Fibroblast of lung (primary cell): ENCODE results near the gene ITPR1. TPM values are rescaled to one million over a fixed set of nuclear protein-coding genes. Genes with fewer than 3 reads are reported as not detected.

ENCODE experiments used
- DNase-seq, 2 donors: peaks; one replicate each; pipeline versions ENCODE4 v3.0.0 to v3.0.0-alpha.2; 2010; ENCODE audit warnings: low read depth in 2 of 2
- H2AFZ ChIP-seq: 2 replicates; pipeline ENCODE4 v1.5.1; 2012; ENCODE audit warnings: low read length, control low read depth, inconsistent platforms
- H3K27ac ChIP-seq: 2 replicates; pipeline ENCODE4 v1.5.1; 2011; ENCODE audit warnings: low read length, control low read depth; ENCODE audit not compliant: insufficient read depth
- H3K27me3 ChIP-seq: 2 replicates; pipeline ENCODE4 v1.5.1; 2011; ENCODE audit warnings: mild to moderate bottlenecking, low read length; ENCODE audit not compliant: control insufficient read depth, insufficient read depth
- H3K36me3 ChIP-seq: 2 replicates; pipeline ENCODE4 v1.5.1; 2011; ENCODE audit warnings: low read length; ENCODE audit not compliant: control insufficient read depth, insufficient read depth
- H3K4me1 ChIP-seq: 2 replicates; pipeline ENCODE4 v1.5.1; 2011; ENCODE audit warnings: low read length; ENCODE audit not compliant: control insufficient read depth, insufficient read depth; ENCODE audit errors: extremely low read depth
- H3K4me2 ChIP-seq: 2 replicates; pipeline ENCODE4 v1.5.1; 2011; ENCODE audit warnings: low read length, control low read depth; ENCODE audit not compliant: insufficient read depth; ENCODE audit errors: extremely low read depth
- H3K4me3 ChIP-seq, 4 experiments: fragments of 200-600 bp in 1 of 4; sonication (generic) in 1 of 4; replicated peaks in 1 of 4; 2 replicates each; pipeline ENCODE4 v1.5.1; 2011 to 2016; ENCODE audit warnings: low read length in 4 of 4, low read depth in 3 of 4, mild to moderate bottlenecking in 3 of 4, control low read depth in 2 of 4, inconsistent platforms in 1 of 4, mixed read lengths in 1 of 4; ENCODE audit not compliant: insufficient read depth in 1 of 4; ENCODE audit errors: control extremely low read depth in 1 of 4
- H3K79me2 ChIP-seq: 2 replicates; pipeline ENCODE4 v1.5.1; 2012; ENCODE audit warnings: mild to moderate bottlenecking, low read length, inconsistent platforms; ENCODE audit not compliant: control insufficient read depth, insufficient read depth
- H3K9ac ChIP-seq: 2 replicates; pipeline ENCODE4 v1.5.1; 2011; ENCODE audit warnings: mild to moderate bottlenecking, low read length, control low read depth; ENCODE audit not compliant: insufficient read depth
- H3K9me3 ChIP-seq: 2 replicates; pipeline ENCODE4 v1.5.1; 2012; ENCODE audit warnings: low read depth, low read length; ENCODE audit not compliant: control insufficient read depth, insufficient read depth
- H4K20me1 ChIP-seq: 2 replicates; pipeline ENCODE4 v1.5.1; 2011; ENCODE audit warnings: low read length; ENCODE audit not compliant: control insufficient read depth, insufficient read depth; ENCODE audit errors: extremely low read depth
- CTCF ChIP-seq, 2 donors: IDR thresholded peaks in 1 of 2; conservative IDR thresholded peaks in 1 of 2; 1 replicate in 1 of 2; 2 replicates in 1 of 2; pipeline ENCODE4 v1.5.1; 2011 to 2012; ENCODE audit warnings: low read length in 2 of 2, control low read depth in 1 of 2, inconsistent platforms in 1 of 2, low read depth in 1 of 2, mild to moderate bottlenecking in 1 of 2
- EZH2 ChIP-seq: IDR thresholded peaks from 2 replicates; pipeline ENCODE4 v1.5.1; 2012; ENCODE audit warnings: low read length, control low read depth, mild to moderate bottlenecking; ENCODE audit errors: missing control alignments
- polyA plus RNA-seq, 2 donors: library from polyadenylated mRNA; depleted of rRNA in 1 of 2; stranded (reverse) in 1 of 2; unstranded in 1 of 2; fragments of >200 nt; gene quantifications; 2 replicates each; pipeline ENCODE4 v1.2.1, GENCODE V29; 2011 to 2012; ENCODE audit warnings: missing spikeins in 1 of 2
- total RNA-seq: library from RNA; depleted of rRNA; stranded (reverse); fragments of >200 nt; gene quantifications from 2 replicates; pipeline ENCODE4 v1.2.1, GENCODE V29; 2014

Gene ITPR1
- total and polyA plus RNA-seq, 2 donors (not counting 1 experiment from before 2014, with no cell fraction given): 19.2 to 87.0 TPM

- H2AFZ ChIP-seq: no peak overlapping the region
- no peaks in the 10 kb centered on the region for H3K79me2 ChIP-seq
- no peaks in the 10 kb centered on the region for H3K36me3 ChIP-seq
- H3K27ac ChIP-seq: no peak overlapping the region
- DNase-seq: no peak
- no peak overlapping the region for H3K9ac ChIP-seq
- no peaks in the 10 kb centered on the region for H3K27me3 ChIP-seq
- no peak for TF ChIP-seq CTCF (conservative IDR thresholded peaks at IDR 0.05 in 1 of 2, IDR thresholded peaks at IDR 0.05 in 1 of 2; ENCODE audit: low read depth in 1 of 2, low read length in 2 of 2)
- TF ChIP-seq EZH2: no peak
- H3K4me2 ChIP-seq: no peak overlapping the region
- H4K20me1 ChIP-seq: no peaks in the 10 kb centered on the region
- H3K4me3 ChIP-seq: no peak overlapping the region
- H3K9me3 ChIP-seq: no peaks in the 10 kb centered on the region
- H3K4me1 ChIP-seq: no peaks in the 10 kb centered on the region
Observed at GRCh38 chr3:4681301-4681700, 188.2 kb downstream of the ITPR1 start.

DNA sequence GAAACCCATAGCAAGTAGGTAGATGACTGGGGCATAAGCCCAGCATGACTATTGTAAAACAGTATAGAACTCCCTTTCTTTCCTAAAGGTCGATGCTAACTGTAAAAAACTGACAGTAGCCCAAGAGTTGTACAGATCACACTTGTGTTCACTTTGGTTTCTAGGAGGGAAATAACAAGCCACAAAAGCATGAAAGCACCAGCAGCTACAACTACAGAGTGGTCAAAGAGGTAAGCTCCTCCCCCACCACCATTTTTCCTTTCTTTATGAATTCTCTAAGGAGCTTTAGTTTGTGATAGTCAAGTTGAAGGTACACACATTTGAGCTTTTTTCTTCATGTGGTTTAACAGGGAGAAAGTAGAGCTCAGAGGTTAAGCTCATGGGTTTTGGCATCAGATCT lies 191.0 kb downstream of the ITPR1 start:
- TF ChIP-seq EZH2: no peak
- no peak for TF ChIP-seq CTCF (conservative IDR thresholded peaks at IDR 0.05 in 1 of 2, IDR thresholded peaks at IDR 0.05 in 1 of 2; ENCODE audit: low read depth in 1 of 2, low read length in 2 of 2)

DNA sequence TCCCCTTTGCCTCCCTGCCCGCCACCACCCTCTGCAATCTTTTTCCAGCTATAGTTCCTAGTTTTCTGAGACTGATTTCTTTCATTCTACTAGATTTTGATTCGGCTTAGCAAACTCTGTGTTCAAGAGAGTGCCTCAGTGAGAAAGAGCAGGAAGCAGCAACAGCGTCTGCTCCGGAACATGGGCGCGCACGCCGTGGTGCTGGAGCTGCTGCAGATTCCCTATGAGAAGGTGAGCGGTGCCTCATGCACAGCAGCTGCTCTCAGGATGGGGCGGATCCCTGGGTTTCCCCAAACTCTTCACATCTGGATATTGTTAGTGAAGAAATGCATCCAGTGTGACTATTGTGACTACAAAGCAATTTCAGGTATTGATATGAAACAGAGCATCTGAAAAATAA lies 191.8 kb downstream of the ITPR1 start:
- no peak for DNase-seq
- no peaks in the 10 kb centered on the region for H4K20me1 ChIP-seq
- no peak overlapping the region for H3K27ac ChIP-seq
- TF ChIP-seq CTCF (conservative IDR thresholded peaks at IDR 0.05 in 1 of 2, IDR thresholded peaks at IDR 0.05 in 1 of 2; ENCODE audit: low read depth in 1 of 2, low read length in 2 of 2): no peak
- TF ChIP-seq EZH2: no peak
- H3K27me3 ChIP-seq: no peaks in the 10 kb centered on the region
- no peak overlapping the region for H3K9ac ChIP-seq
- no peak overlapping the region for H2AFZ ChIP-seq
- no peak overlapping the region for H3K4me2 ChIP-seq
- H3K4me3 ChIP-seq: no peak overlapping the region
- H3K36me3 ChIP-seq: no peaks in the 10 kb centered on the region
- no peaks in the 10 kb centered on the region for H3K79me2 ChIP-seq
- no peaks in the 10 kb centered on the region for H3K4me1 ChIP-seq
- H3K9me3 ChIP-seq: no peaks in the 10 kb centered on the region

More for the DNA sequence above, 191.0 kb downstream of the ITPR1 start:
- DNase-seq: no peak
- no peak overlapping the region for H3K27ac ChIP-seq
- H2AFZ ChIP-seq: no peak overlapping the region
- H3K79me2 ChIP-seq: no peaks in the 10 kb centered on the region
- H3K9me3 ChIP-seq: no peaks in the 10 kb centered on the region
- H3K4me2 ChIP-seq: no peak overlapping the region
- no peaks in the 10 kb centered on the region for H4K20me1 ChIP-seq
- no peak overlapping the region for H3K4me3 ChIP-seq
- no peaks in the 10 kb centered on the region for H3K36me3 ChIP-seq
- H3K27me3 ChIP-seq: no peaks in the 10 kb centered on the region
- no peaks in the 10 kb centered on the region for H3K4me1 ChIP-seq
- no peak overlapping the region for H3K9ac ChIP-seq
